ENCODE results near the gene TIAM2.
"Not testable (repeated sequence)": the region's sequence is repeated elsewhere in the genome, so short reads cannot be mapped to it uniquely, and the experiment has no call there.

TIAM2 gene

GRCh38 chr6:155183095-155183494 is 188.0 kb downstream of the TIAM2 start:
- DNase-seq (ENCODE audit: extremely low spot score, insufficient read length, low read depth), result no peak
- FAIRE-seq, result peak; percentile 84

GRCh38 chr6:155185041-155185440 is 189.9 kb downstream of the TIAM2 start:
- not testable (repeated sequence) for DNase-seq (ENCODE audit: extremely low spot score, insufficient read length, low read depth); FAIRE-seq

GRCh38 chr6:155185544-155185943 is 190.4 kb downstream of the TIAM2 start:
- FAIRE-seq (no peak), DNase-seq (ENCODE audit: extremely low spot score, insufficient read length, low read depth) (no peak)

GRCh38 chr6:155186052-155186658 is 191.0 kb downstream of the TIAM2 start:
- DNase-seq (ENCODE audit: extremely low spot score, insufficient read length, low read depth), result no peak
- FAIRE-seq, result peak; percentile 67

- DNase-seq (ENCODE audit: extremely low spot score, insufficient read length, low read depth) (no peak), FAIRE-seq (peak; percentile 9)
Observed at GRCh38 chr6:155187106-155187505, 192.0 kb downstream of the TIAM2 start.

- DNase-seq (ENCODE audit: extremely low spot score, insufficient read length, low read depth) (no peak), FAIRE-seq (no peak)
Observed at GRCh38 chr6:155187994-155188706, 193.0 kb downstream of the TIAM2 start.

- FAIRE-seq (no peak), DNase-seq (ENCODE audit: extremely low spot score, insufficient read length, low read depth) (no peak)
Observed at GRCh38 chr6:155188707-155189496, 193.8 kb downstream of the TIAM2 start.

- no peak for FAIRE-seq
- DNase-seq (ENCODE audit: extremely low spot score, insufficient read length, low read depth), result no peak
Observed at GRCh38 chr6:155190677-155191076, 195.6 kb downstream of the TIAM2 start.

GRCh38 chr6:155193526-155193925 is 198.4 kb downstream of the TIAM2 start:
- FAIRE-seq (no peak), DNase-seq (ENCODE audit: extremely low spot score, insufficient read length, low read depth) (no peak)

- no peak for FAIRE-seq
- no peak for DNase-seq (ENCODE audit: extremely low spot score, insufficient read length, low read depth)
Observed at GRCh38 chr6:155194399-155194798, 199.3 kb downstream of the TIAM2 start.

- DNase-seq (ENCODE audit: extremely low spot score, insufficient read length, low read depth), result no peak
Observed at GRCh38 chr6:155195903-155196302, 200.8 kb downstream of the TIAM2 start.

GRCh38 chr6:155196911-155197310 is 201.8 kb downstream of the TIAM2 start:
- DNase-seq (ENCODE audit: extremely low spot score, insufficient read length, low read depth) (no peak), FAIRE-seq (no peak)

More at GRCh38 chr6:155195903-155196302, 200.8 kb downstream of the TIAM2 start:
- FAIRE-seq, result no peak

- FAIRE-seq (no peak), DNase-seq (ENCODE audit: extremely low spot score, insufficient read length, low read depth) (no peak)
Observed at GRCh38 chr6:155197932-155198331, 202.8 kb downstream of the TIAM2 start.

- peak; percentile 56 for FAIRE-seq
- DNase-seq (ENCODE audit: extremely low spot score, insufficient read length, low read depth), result no peak
Observed at GRCh38 chr6:155200012-155200411, 204.9 kb downstream of the TIAM2 start.

GRCh38 chr6:155201461-155202226 is 206.5 kb downstream of the TIAM2 start:
- DNase-seq (ENCODE audit: extremely low spot score, insufficient read length, low read depth) (no peak), FAIRE-seq (no peak)

GRCh38 chr6:155207223-155207622 is 212.1 kb downstream of the TIAM2 start:
- no peak for DNase-seq (ENCODE audit: extremely low spot score, insufficient read length, low read depth)
- FAIRE-seq, result no peak

- no peak for DNase-seq (ENCODE audit: extremely low spot score, insufficient read length, low read depth)
- no peak for FAIRE-seq
Observed at GRCh38 chr6:155212106-155212505, 217.0 kb downstream of the TIAM2 start.

- FAIRE-seq (no peak), DNase-seq (ENCODE audit: extremely low spot score, insufficient read length, low read depth) (no peak)
Observed at GRCh38 chr6:155212616-155213380, 217.7 kb downstream of the TIAM2 start.

- DNase-seq (ENCODE audit: extremely low spot score, insufficient read length, low read depth) (no peak), FAIRE-seq (no peak)
Observed at GRCh38 chr6:155213611-155214372, 218.7 kb downstream of the TIAM2 start.
